Stromal cell of bone marrow (primary cell): ENCODE results near the gene TAOK3.
"Not testable (repeated sequence)": the region's sequence is repeated elsewhere in the genome, so short reads cannot be mapped to it uniquely, and the experiment has no call there.

ENCODE experiments used
- DNase-seq: peaks from one replicate; pipeline ENCODE4 v3.0.0-alpha.2; 2012; ENCODE audit warnings: low read depth

The TAOK3 gene

DNA sequence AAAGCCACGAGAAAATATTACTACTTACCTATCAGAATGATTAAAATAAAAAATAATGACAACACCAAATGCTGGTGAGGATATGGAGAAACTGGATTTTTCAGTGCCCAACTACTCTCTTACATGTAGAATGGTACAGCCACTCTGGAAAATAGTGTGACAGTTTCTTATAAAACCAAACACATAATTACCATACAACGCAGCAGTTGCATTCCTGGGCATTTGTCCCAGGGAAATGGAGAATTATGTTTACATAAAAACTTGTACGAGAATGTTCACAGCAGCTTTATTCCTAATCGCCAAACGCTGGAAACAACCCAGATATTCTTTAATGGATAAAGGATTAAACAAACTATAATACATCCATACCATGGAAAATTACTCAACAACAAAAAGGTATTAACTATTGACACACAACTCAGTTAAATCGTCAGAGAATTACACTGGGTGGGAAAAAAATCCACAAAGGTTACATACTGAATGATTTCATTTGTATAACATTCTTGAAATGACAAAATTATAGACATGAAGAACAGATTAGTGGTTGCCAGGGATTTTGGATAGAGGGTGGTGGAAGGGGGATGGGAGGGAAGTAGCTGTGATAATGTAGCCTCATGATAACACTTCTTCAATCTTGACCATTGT lies 35.4 kb downstream of the TAOK3 start:
- DNase-seq, result no peak

DNA sequence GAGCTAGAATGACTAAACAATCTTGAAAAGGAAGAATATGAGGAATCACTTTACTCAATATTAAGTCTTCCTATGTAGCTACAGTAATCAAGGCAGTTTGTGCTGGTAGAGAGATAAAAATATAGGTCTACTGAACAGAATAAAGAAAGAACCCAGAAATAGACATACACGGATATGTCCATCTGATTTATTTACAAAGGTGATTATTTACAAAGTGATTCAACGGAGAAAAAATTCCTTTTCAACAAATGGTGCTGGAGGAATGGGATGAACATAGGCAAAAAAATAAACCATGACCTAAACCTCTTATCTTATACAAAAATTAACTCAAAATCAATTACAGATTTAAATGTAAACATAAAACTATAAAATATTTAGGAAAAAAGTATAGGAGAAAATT lies 36.6 kb downstream of the TAOK3 start:
- DNase-seq, result no peak

DNA sequence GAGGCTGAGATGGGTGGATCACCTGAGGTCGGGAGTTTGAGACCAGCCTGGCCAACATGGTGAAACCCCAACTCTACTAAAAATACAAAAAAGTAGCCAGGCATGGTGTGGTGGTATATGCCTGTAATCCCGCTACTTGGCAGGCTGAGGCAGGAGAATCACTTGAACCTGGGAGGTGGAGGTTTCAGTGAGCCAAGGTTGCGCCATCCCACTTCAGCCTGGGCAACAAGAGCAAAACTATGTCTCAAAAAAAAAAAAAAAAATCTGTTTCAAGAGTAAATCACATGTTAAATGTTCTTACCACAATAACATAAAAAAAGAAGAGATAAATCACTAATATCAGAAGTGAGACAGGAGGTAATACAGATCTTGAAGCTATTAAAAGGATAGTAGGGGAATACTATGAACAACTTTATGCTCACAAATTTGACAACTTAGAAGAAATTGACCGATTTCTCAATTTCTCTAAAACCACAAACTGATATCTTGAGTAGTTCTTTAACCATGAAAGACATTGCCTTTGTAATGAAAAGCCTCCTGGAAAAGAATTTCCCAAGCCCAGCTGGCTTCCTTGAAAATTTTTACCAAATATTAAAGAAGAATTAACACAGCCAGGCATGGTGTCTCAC lies 37.7 kb downstream of the TAOK3 start:
- DNase-seq, result no peak

DNA sequence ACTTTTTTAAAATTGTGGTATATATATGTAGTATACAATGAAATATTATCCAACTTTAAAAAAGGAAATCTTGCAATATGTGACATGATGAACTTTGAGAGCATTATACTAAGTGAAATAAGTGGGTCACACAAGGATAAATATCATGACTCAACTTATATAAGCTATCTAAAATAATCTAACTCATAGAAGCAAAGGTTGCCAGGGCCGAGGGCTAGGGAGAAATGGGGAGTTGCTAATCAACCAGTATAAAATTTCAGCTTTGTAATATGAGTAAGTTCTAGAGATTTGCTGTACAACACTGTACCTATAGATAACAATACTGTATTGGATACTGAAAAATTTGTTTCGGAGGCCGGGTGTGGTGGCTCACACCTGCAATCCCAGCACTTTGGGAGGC lies 38.5 kb downstream of the TAOK3 start:
- no peak for DNase-seq

DNA sequence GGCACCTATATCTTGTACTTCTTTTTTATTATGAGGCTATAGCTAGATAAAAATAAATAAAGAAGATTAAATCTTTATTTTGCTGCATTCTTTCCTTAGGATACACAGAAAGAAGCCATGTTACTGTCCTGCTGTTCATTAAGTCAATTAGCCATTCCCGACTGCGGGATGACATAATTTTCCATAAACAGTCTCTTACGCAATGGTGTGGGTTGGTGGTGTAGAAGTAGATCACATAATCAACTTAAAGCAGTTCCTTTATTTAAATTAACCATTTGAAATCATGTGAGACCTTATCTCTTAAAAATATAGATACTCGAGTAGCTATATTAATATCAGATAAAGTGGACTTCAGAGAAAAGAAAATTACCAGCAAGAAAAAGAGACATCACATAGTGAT lies 40.2 kb downstream of the TAOK3 start:
- no peak for DNase-seq

DNA sequence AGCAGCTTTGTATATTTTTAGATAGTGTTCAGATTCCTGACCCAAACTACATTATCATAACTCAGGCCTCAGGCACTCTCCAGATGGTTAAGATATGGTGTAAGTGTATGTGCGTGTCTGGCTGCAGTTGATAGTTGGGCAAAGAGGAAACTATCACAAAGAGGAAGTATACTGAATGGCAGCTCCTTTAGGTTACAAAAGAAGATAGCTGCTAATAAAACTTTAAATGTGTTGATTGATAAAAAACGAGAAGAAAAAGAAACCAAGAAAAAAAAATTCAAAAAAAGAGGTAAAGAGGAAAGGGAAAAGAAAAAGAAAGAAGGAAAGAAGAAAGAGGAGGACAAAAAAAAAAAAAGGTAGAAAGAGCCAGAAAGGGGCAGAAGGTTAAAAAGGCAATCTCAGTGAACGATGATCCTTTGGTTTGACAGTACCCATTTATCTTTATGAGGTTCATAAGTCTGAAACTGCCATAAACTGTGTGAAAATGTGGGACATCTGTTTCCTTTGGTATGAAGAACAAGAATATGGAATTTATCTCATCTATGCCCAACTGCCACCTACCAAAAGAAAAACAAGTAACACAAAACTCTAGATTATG lies 42.2 kb downstream of the TAOK3 start:
- DNase-seq, result no peak

DNA sequence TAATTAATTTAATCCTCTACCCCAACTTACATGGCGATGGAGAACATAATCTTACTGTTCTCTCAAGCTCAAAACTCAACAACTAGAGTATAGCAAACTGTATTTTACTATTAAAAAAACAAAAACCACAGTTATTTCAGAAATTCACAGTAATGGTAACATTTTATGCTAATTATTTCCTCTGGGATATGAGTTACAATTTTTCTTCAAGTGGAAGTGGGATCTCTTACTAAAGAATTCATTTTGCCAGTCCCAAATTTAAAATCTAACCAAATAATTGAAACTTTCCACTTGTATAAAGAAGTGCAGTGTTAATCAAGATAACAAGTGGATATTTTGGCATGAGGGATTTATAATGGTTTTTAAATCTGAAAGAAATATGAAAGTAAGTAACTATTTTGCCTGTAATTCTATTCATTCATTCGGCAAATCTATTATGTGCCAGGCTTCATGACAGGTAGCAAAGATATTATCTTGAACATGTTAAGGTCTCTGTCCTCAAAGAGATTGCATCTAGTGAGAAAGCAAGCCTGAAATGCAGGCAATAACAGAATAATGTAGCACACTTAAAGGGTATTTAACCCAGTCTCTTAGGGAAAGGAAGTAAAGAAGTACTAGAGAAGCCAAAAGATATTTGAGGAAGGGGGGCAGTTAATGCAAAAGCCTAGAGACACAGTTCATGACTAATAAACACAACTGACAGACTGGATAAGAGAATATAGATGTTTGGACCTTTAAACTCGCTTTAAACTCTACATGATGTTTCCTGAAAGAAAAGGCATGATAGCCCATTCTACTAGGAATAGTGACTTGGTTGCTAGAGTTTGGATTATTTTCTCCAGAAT lies 44.0 kb downstream of the TAOK3 start:
- DNase-seq, result no peak

DNA sequence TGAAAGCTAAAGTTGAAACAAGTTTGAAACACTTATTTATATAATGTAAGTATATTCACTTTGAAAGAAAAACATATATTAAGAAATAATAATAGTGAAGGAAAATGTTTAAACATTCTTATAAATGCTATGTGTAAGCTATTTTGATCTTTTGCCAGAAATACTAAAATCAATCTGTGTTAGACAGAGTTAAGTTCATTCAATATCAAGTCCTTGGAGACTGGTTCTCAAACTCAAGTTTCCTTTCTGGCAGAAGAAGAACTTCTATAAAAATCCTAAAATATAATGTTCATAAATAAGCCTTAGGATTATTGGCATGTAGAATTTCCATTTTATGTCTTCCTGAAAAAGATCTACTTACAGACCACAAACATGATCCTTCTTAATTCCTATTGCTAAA lies 45.3 kb downstream of the TAOK3 start:
- no peak for DNase-seq

DNA sequence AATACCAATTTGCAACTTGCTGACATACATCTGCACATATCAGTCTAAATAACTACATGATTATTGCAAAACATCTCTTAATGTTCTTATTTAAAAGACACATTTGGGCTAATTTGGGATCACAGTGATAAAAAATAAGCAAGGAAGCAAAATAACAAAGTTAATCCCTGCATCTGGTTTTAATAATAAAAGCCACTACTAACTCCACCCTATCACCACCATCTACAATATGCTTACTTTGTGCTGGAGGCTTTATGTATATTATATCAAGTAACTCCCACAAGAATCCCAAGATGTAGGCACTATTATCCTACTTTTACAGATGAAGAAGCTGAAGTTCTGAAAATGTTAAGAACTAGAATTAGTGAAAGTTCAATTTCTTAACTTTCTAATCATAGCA lies 45.7 kb downstream of the TAOK3 start:
- no peak for DNase-seq

DNA sequence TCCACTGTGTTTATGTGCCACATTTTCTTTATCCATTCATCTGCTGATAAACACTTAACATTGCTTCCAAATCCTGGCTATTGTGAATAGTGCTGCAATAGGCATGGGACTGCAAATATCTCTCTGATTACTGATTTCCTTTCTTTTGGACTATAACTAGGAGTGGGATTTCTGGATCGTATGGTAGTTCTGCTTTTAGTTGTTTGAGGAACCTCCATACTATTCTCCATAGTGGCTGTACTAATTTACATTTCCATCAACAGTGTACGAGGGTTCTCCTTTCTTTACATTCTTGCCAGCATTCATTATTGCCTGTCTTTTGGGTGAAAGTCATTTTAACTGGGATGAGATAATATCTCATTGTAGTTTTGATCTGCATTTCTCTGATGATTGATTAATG lies 47.6 kb downstream of the TAOK3 start:
- no peak for DNase-seq

DNA sequence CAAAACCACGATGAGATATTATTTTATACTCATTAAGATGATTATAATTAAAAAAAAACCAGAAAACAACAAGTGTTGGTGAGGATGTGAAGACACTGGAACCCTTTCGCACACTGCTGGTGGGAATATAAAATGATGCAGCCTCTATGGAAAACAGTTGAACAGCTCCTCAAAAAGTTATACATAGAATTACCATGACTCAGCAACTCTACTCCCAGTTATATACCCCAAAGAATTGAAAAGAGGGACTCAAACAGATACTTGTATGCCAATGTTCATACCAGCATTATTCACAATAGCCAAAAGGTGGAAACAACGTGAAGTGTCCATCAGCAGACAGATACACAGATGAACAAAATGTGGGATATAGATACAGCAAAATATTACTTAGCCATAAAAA lies 53.1 kb downstream of the TAOK3 start:
- DNase-seq, result no peak

DNA sequence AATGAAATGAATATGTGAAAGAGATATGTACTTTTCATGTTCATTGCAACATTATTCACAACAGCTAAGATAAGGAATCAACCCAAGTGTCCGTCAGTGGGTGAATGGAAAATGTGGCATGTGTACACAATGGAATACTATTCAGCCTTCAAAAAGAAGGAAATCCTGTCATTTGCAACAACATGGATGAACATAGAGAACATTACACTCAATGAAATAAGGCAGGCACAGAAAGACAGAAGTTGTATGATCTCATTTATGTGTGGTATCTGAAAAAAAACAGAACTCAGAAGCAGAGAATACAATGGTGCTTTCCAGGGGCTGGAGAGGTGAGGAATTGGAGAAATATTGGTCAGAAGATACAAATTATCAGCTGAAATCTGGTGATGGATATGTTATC lies 54.0 kb downstream of the TAOK3 start:
- no peak for DNase-seq

DNA sequence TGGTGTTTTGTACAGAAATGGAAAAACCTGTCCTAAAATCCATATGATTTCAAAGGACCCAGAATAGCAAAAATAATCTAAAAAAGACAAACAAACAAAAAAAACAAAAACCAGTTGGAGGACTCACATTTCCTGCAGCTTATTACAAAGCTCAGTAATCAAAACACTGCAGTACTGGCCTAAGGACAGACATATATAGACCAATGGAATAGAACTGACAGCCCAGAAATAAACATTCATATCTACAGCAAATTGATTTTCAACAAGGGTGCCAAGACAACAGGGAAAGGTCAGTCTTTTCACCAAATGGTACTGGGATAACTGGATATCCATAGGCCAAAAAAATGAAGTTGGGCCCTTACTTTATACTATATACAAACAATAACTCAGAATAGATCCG lies 55.0 kb downstream of the TAOK3 start:
- no peak for DNase-seq

DNA sequence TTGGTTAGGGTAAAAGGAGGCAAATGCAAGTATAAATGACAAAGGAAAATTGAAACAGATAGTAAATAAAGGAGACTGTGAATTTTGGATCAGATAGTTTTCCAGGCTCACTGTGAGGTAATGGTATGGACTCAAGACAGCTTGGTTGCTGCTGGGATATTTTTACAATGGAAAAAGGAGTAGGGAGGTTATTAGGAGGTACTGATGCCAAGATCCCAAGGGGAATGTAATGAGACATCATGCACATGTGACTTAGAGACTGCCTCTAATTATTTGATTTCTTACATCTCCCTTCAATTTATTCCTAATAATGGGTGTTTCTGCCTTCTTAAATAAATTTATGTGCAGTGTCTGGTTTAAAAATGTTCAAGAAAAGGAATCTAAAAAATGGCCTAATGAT lies 56.9 kb downstream of the TAOK3 start:
- no peak for DNase-seq

DNA sequence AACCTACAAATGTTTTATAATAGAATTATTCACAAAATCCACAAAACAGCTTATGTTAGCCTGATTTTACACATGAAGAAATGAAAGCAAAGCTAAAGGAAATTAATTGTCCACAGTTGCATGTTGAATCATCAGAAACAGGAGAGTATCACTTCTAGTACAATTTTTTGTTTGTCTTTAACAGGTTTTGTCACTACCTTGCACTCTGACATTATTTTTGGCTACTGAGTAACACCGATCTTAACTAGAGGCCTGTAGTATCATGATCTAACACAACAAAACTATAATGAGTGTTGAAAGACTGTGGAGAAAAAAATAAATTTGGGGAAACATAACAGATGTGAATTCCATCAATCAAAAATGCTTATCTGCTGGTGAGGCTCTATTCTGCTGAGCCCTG lies 60.1 kb downstream of the TAOK3 start:
- DNase-seq, result no peak

DNA sequence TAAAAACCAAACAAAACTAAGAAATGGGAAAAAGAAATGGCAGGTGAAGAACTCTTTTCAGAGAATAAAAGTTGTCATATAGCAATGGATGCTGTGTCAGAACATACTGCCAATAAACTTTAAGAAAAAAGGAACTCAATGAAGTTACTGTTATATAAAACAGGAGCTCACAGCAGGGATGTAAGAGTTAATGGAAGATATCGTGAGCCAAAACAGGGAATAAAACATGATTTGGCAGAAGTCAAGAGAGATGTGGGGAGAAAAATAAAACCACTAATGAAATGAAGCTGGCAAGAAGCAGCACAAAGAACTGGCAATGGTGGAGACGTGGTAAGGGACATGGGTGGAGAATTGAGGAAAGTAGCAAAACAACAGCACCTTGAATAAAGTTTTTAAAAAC lies 61.0 kb downstream of the TAOK3 start:
- DNase-seq, result no peak

DNA sequence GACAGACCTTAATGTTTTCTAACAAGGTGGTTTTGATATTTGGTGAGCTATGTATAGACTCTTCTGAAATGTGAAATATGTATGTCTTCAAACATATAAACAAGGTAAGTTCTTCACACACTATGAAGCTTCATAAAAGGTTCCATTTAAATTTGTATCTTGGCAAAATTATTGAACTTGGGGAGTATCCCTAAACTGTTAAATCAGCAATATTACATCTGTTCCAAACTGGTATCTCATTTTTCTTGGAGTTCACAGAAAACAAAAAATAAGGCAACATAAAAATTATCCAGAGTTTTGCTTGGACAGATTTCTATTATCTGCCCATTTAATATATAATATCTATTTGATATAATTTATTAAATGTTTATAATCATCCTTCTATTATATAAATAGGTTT lies 62.4 kb downstream of the TAOK3 start:
- no peak for DNase-seq

DNA sequence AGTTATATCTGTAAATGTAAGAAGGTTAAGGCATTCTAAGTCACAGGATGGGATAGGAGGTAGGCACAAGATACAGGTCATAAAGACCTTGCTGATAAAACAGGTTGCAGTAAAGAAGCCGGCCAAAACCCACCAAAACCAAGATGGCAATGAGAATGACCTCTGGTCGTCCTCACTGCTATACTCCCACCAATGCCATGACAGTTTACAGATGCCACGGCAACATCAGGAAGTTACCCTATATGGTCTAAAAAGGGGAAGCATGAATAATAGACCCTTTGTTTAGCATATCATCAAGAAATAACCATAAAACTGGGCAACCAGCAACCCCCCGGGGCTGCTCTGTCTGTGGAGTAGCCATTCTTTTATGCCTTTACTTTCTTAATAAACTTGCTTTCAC lies 64.7 kb downstream of the TAOK3 start:
- DNase-seq, result not testable (repeated sequence)

DNA sequence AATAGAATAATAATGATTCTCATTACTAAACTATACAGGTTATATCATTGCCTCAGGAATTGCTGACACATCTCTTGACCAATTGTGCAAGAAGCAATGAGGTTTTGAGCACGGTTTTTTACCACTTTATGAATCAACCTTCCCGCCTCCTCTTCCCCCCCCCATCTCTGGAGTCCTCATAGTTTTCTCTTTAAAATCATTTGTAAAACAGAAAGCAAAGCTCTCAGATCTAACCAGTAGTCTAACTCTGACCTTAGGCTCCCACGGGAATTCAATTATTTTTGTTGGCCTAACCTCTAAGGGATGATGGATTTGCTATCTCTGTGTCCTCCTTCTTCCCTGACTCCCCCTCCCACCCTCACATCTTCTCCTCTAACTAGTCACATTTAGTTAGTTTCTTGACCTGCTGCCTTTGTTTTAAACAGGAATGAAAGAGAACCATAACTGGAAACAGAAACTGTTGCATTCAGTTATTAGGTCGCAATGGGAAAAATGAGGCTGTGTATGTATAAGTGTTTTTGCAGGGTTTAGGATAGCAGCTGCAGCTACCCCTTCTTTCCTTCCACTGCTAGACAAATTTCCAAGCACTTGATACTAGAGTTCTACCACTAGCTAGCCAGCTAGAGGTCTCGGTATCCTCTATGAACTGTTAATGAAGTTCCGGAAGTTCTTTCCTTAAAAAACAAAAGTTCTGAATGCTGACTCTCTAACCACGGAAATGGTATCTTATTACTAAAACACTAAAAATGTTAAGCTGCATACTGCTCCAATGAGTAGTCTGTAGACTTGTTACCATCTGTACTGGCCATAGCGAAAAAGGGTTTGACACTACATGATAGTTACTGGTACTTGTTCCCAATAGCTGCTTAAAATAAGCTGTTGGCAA lies 65.4 kb downstream of the TAOK3 start:
- peak; percentile 89 for DNase-seq

DNA sequence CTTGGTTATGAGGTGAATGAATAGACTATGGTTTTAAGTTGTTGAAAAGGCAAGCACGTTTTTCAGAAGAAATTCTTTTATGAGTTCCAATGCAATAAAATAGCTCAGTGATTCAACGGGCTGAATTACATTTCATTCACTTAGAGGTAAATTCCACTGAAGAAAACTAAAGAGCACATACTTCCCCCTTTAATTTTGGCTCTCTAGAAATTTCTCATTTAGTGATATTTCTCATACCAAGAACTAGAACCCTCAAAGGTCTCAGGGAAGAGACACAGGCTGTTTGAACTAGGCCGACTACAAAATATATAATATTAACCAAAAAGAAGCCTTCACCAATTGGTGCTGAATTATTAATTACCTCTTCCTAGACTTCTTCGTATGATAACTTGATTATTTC lies 68.6 kb downstream of the TAOK3 start:
- DNase-seq, result no peak

DNA sequence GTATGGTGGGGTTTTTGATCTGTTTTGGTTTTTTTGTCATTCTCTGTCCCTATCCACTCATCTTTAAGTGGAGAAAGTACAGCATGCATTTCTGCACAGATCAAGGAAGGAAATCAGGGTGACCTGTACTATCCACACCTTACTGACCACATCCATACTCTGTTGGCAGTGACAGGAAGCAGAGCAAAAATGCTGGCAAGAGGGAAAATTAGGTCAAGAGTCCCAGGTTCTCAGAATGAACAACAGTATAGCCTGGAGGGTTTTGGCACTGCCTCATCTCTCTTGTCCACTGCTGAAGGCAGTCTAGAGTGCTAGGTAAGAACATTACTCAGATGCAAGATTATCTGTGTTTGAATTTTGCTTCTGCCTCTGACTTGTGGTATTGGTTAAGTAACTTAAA lies 70.7 kb downstream of the TAOK3 start:
- DNase-seq, result no peak
